ENCODE data around the gene HGD.

- no peak for TF ChIP-seq POLR2A (IDR thresholded peaks at IDR 0.05)
- TF ChIP-seq, protein P1, sequence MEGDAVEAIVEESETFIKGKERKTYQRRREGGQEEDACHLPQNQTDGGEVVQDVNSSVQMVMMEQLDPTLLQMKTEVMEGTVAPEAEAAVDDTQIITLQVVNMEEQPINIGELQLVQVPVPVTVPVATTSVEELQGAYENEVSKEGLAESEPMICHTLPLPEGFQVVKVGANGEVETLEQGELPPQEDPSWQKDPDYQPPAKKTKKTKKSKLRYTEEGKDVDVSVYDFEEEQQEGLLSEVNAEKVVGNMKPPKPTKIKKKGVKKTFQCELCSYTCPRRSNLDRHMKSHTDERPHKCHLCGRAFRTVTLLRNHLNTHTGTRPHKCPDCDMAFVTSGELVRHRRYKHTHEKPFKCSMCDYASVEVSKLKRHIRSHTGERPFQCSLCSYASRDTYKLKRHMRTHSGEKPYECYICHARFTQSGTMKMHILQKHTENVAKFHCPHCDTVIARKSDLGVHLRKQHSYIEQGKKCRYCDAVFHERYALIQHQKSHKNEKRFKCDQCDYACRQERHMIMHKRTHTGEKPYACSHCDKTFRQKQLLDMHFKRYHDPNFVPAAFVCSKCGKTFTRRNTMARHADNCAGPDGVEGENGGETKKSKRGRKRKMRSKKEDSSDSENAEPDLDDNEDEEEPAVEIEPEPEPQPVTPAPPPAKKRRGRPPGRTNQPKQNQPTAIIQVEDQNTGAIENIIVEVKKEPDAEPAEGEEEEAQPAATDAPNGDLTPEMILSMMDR (IDR thresholded peaks at IDR 0.05): no peak
Observed at GRCh38 chr3:120640231-120640630, 41.8 kb downstream of the HGD start.
